Measurements from ENCODE around the gene CHN1. TPM values are rescaled to one million over a fixed set of nuclear protein-coding genes. Genes with fewer than 3 reads are reported as not detected.

Gene CHN1
- total RNA-seq, 2 experiments from 2014 or later: 1.7 to 4.5 TPM

DNA sequence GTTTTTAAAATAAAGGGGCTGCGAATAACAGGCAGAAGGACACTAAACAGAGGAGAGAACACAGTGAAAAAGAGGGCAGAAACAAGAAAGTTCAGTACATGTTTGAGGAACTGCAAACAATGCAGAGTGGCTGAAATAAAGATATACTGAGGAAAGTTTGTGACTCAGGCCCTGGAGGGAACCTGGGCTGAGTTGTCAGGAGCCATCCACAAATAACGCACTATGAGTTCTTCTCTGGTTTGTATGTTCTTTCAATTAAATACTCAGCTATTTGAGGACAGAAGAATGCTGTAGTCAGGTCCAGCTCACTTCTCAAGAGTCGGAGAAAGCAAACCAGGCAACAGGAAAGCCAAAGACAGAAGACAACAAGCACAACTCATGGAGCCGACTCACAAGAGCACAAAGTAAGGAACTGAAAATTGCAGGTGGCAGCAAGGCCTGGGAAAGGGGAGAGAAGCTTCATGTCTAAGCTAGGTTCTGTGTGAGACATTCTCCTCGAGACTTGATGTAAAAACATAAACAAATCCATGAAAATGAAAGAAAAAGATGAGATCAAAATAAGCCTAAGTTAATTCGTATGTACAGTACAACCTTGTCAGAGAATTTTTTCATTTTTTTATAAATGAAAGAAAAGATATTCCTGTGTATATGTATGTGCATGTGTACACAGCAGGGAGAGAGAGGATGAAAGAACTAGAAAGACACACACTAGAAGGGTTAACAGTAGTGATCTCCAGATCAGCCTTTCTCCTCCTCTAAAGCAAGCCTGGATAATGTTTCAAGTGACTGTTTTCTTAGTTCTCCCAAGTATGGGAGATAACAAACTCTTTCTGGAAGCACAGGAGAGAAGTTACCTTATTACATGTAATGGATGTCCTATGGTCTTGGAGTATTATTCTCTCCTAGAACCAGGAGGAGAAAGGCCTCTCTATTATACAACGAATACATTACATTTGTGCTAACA is 41.5 kb downstream of the CHN1 start:
- CTCF ChIA-PET: interaction anchor here (1.3 kb wide), 1 partner anchor 8 kb away, joined by 3 read pairs; no protein-coding TSS in a partner anchor
- ATAC-seq: no peak
- H3K27ac Mint-ChIP-seq: no peak overlapping the region
- H3K4me1 Mint-ChIP-seq: peaks cover 12% of the 10 kb centered on the region
- no peaks in the 10 kb centered on the region for H3K36me3 Mint-ChIP-seq
- H3K9me3 Mint-ChIP-seq (ENCODE audit: low read depth): no peaks in the 10 kb centered on the region
- DNase-seq: no peak
- peaks cover 5% of the 10 kb centered on the region for H3K27me3 Mint-ChIP-seq
- H3K4me3 Mint-ChIP-seq: no peak overlapping the region

- Mint-ChIP-seq H3K9me3 (ENCODE audit: low read depth) (no peaks in the 10 kb centered on the region), H3K4me3 (no peak overlapping the region), H3K27ac (no peak overlapping the region), H3K4me1 (no peaks in the 10 kb centered on the region), H3K36me3 (no peaks in the 10 kb centered on the region), H3K27me3 (peaks cover 3% of the 10 kb centered on the region)
- no peak for ATAC-seq
- CTCF ChIA-PET: no interaction called here
- no peak for DNase-seq
Measured at GRCh38 chr2:174959787-174960186, 45.4 kb downstream of the CHN1 start.

DNA sequence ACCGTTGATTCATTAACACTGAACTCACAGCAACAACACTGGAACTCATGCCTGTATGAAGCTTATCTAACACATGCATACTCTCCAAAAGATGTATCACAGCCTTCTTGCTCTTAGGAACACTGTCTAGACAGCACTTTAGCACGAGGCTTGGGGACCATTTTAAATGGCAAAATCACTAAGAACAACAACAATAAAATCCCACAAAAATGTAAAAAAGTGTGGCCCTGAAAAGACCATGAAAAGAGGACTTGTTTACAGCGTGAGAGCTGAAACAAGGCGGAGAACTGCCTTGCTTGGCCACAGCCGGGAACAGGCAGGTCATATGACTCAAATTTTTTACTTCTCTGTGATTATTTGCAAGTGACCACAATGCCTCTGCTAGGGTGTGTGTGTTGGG is 48.1 kb downstream of the CHN1 start:
- Mint-ChIP-seq H3K27ac (no peak overlapping the region), H3K4me1 (no peaks in the 10 kb centered on the region)
- CTCF ChIA-PET: no interaction called here

GRCh38 chr2:174952607-174953006 is 52.6 kb downstream of the CHN1 start:
- H3K27ac Mint-ChIP-seq: no peak overlapping the region
- no peaks in the 10 kb centered on the region for H3K4me1 Mint-ChIP-seq
- no peaks in the 10 kb centered on the region for H3K9me3 Mint-ChIP-seq (ENCODE audit: low read depth)
- H3K36me3 Mint-ChIP-seq: no peaks in the 10 kb centered on the region
- CTCF ChIA-PET: no interaction called here
- H3K4me3 Mint-ChIP-seq: no peak overlapping the region
- peaks cover 31% of the 10 kb centered on the region for H3K27me3 Mint-ChIP-seq
- ATAC-seq (no peak), DNase-seq (no peak)

More for the DNA sequence above, 48.1 kb downstream of the CHN1 start:
- DNase-seq (no peak), ATAC-seq (no peak)
- H3K9me3 Mint-ChIP-seq (ENCODE audit: low read depth): no peaks in the 10 kb centered on the region
- no peak overlapping the region for H3K4me3 Mint-ChIP-seq
- H3K27me3 Mint-ChIP-seq: peaks cover 20% of the 10 kb centered on the region
- no peaks in the 10 kb centered on the region for H3K36me3 Mint-ChIP-seq

GRCh38 chr2:174951745-174952144 is 53.4 kb downstream of the CHN1 start:
- no peak overlapping the region for H3K27ac Mint-ChIP-seq
- ATAC-seq (no peak), DNase-seq (no peak)
- no peaks in the 10 kb centered on the region for H3K9me3 Mint-ChIP-seq (ENCODE audit: low read depth)
- CTCF ChIA-PET: no interaction called here
- peaks cover 34% of the 10 kb centered on the region for H3K27me3 Mint-ChIP-seq
- H3K4me1 Mint-ChIP-seq: no peaks in the 10 kb centered on the region
- H3K36me3 Mint-ChIP-seq: no peaks in the 10 kb centered on the region
- H3K4me3 Mint-ChIP-seq: no peak overlapping the region

- H3K4me1 Mint-ChIP-seq: no peaks in the 10 kb centered on the region
- no peaks in the 10 kb centered on the region for H3K9me3 Mint-ChIP-seq (ENCODE audit: low read depth)
- H3K36me3 Mint-ChIP-seq: no peaks in the 10 kb centered on the region
- CTCF ChIA-PET: interaction anchor here (0.6 to 1.1 kb wide), 2 partner anchors 26 to 201 kb away, joined by 3 read pairs; no protein-coding TSS in a partner anchor
- H3K27me3 Mint-ChIP-seq: peaks cover 32% of the 10 kb centered on the region
- no peak overlapping the region for H3K4me3 Mint-ChIP-seq
- ATAC-seq (no peak), DNase-seq (no peak)
- H3K27ac Mint-ChIP-seq: no peak overlapping the region
Measured at GRCh38 chr2:174949988-174950687, 55.0 kb downstream of the CHN1 start.

DNA sequence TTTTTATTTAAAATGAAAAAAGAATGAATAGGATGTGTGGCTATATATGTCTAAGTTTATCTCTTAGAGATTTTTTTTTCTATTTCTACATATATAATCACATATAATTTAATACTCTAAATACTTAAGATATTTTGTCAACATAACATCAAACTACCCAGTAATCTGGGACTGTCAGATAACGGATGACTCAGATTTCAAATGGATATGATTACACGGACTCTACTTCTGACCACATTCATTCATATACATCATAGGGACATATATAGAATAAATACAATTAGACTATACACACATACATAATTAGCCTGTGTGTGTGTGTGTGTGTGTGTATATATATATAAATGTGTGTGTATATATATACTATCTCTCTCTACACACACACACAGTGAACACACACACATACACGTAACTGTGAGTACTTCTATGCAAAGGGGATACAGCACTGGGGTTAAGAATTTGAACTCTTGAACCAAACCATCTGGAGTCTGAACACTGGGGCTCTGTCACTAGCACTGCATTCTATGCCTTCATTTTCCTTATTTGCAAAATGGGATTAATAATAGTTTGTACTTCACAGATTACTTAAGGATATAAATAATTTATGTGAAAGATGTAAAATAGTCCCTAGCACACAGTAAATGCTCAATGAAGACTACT is 59.5 kb downstream of the CHN1 start:
- Mint-ChIP-seq H3K4me3 (no peak overlapping the region), H3K4me1 (no peaks in the 10 kb centered on the region), H3K36me3 (no peaks in the 10 kb centered on the region), H3K9me3 (ENCODE audit: low read depth) (no peaks in the 10 kb centered on the region), H3K27me3 (peaks cover 9% of the 10 kb centered on the region), H3K27ac (no peak overlapping the region)
- no peak for DNase-seq
- ATAC-seq: no peak
- CTCF ChIA-PET: no interaction called here

- no peak overlapping the region for H3K4me3 Mint-ChIP-seq
- no peak for DNase-seq
- ATAC-seq: no peak
- no peaks in the 10 kb centered on the region for H3K27me3 Mint-ChIP-seq
- no peaks in the 10 kb centered on the region for H3K4me1 Mint-ChIP-seq
- H3K36me3 Mint-ChIP-seq: no peaks in the 10 kb centered on the region
- H3K9me3 Mint-ChIP-seq (ENCODE audit: low read depth): no peaks in the 10 kb centered on the region
- H3K27ac Mint-ChIP-seq: no peak overlapping the region
- CTCF ChIA-PET: no interaction called here
Measured at GRCh38 chr2:174939046-174939445, 66.1 kb downstream of the CHN1 start.

DNA sequence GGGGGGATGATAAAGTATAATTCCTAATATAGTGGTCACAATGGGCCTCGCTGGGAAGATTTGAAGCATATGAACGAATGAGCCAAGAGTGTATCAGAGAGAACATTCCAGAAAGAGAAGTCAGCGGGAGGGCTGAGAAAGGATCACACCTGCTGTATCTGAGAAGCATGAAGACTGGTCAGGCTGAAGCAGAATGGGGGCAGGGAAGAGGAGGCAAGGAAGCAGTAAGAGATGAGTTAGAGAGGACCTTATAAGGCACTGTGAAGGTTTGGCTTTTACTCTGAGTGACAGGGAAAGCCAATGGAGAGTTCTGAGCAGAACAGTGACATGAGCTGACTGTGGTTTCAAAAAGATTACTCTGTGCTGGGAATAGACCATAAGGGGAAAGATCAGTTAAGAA is 73.5 kb downstream of the CHN1 start:
- Mint-ChIP-seq H3K4me3 (no peak overlapping the region), H3K4me1 (no peaks in the 10 kb centered on the region), H3K9me3 (ENCODE audit: low read depth) (no peaks in the 10 kb centered on the region), H3K27me3 (no peaks in the 10 kb centered on the region), H3K27ac (no peak overlapping the region), H3K36me3 (no peaks in the 10 kb centered on the region)
- no peak for ATAC-seq
- CTCF ChIA-PET: no interaction called here
- DNase-seq: no peak

DNA sequence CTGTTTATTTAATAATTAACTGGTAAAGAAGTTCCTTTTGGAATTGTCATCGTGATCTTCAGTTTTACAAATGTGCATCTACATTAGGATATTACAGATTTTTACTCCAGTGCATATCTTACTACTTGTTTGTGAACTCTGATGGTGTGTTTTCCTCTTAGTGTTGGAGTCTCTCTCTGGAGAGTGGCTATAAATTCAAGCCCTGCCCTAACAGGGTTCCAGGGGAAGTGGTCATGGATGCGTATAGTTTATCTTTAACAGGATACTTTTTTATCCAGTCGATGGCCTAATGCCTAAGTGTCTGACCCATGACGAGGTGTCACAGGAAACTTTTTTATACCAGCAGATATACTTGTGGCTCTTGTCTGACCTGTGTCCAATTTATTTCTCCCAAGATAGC is 75.4 kb downstream of the CHN1 start:
- DNase-seq (no peak), ATAC-seq (no peak)
- Mint-ChIP-seq H3K27me3 (no peaks in the 10 kb centered on the region), H3K9me3 (ENCODE audit: low read depth) (no peaks in the 10 kb centered on the region), H3K4me1 (no peaks in the 10 kb centered on the region), H3K4me3 (no peak overlapping the region), H3K36me3 (no peaks in the 10 kb centered on the region), H3K27ac (no peak overlapping the region)
- CTCF ChIA-PET: no interaction called here

GRCh38 chr2:174925046-174925784 is 80.0 kb downstream of the CHN1 start:
- H3K9me3 Mint-ChIP-seq (ENCODE audit: low read depth): no peaks in the 10 kb centered on the region
- no peak overlapping the region for H3K4me3 Mint-ChIP-seq
- CTCF ChIA-PET: interaction anchor here (1.3 kb wide), 1 partner anchor 225 kb away, joined by 4 read pairs; no protein-coding TSS in a partner anchor
- H3K4me1 Mint-ChIP-seq: no peaks in the 10 kb centered on the region
- ATAC-seq (no peak), DNase-seq (no peak)
- H3K27ac Mint-ChIP-seq: no peak overlapping the region
- H3K36me3 Mint-ChIP-seq: no peaks in the 10 kb centered on the region
- H3K27me3 Mint-ChIP-seq: no peaks in the 10 kb centered on the region

DNA sequence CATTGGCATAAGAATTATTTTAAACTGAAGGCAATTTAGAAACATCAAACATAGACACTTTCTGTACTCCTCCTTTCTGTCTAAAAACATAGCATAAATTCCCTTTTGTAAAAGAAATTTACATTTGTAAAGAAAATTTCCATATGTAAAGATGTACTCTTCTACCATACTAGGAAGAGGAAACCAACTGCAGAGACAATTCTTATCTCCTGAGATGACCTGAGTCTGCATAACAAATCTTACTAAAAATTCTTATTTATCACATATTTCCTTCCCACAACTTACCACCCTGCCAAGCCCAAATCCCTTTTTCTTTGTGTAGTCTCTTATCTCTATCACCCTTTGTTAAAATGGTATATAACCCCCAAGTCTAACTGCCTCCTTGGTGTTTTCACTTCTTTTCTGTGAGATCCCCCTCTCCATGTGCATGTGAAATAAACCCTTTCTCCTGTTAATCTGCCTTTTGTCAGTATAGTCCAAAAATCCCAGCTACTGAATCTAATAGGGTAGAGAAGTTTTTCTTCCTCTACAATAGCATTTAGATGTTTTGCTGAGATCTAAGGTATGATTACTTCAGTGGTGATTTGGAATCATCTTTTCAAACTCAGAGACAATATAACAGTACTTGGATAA is 81.0 kb downstream of the CHN1 start:
- H3K4me3 Mint-ChIP-seq: no peak overlapping the region
- ATAC-seq (no peak), DNase-seq (no peak)
- no peak overlapping the region for H3K27ac Mint-ChIP-seq
- no peaks in the 10 kb centered on the region for H3K36me3 Mint-ChIP-seq
- peaks cover 2% of the 10 kb centered on the region for H3K27me3 Mint-ChIP-seq
- H3K4me1 Mint-ChIP-seq: no peaks in the 10 kb centered on the region
- no peaks in the 10 kb centered on the region for H3K9me3 Mint-ChIP-seq (ENCODE audit: low read depth)
- CTCF ChIA-PET: no interaction called here

Measured in activated CD8-positive, alpha-beta memory T cell treated with anti-CD3 and anti-CD28 coated beads, Interleukin-2, amount 10 ng/mL, durations not matched to agents 7 days and 5 days (primary cell).